Measurements from ENCODE around the gene PARD3.
"Not testable (repeated sequence)": the region's sequence is repeated elsewhere in the genome, so short reads cannot be mapped to it uniquely, and the experiment has no call there.

PARD3 gene

DNA sequence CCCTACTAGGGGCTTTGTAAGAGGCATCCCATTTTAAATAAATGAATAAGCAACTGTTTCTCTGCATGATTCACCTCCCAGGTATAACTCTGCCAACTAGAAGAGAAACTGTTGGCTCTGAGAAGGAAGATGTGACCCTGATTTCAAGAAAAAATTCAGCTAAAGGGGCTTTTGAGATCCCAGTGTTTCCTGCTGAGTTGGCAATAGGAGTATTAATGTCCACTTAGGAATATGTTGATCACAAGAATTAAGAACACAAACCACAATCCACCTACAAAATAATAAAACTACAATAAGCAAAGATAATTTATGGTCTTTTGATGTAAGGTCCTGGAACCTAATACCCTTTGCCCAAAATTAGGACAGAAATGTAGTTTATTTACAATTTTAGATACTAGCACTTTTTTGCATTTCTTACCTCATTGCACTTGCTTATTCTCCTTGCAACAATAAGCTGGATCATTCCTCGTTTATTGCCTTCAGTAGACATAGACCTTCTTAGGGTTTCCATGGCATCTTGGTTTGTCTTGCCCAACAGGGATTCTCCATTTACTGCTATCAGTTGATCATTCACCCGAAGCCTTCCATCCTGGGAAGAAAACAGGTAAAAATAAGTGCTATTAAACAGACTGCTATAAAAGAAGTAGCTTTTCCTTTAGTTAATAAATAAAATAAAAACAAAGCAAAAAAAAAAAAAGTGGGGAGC, 456.2 kb downstream of the PARD3 start:
- no peak for DNase-seq (ENCODE audit: extremely low spot score)
- ChIA-PET CTCF (no interaction called here), POLR2A (no interaction called here)
- TF ChIP-seq, protein P1, sequence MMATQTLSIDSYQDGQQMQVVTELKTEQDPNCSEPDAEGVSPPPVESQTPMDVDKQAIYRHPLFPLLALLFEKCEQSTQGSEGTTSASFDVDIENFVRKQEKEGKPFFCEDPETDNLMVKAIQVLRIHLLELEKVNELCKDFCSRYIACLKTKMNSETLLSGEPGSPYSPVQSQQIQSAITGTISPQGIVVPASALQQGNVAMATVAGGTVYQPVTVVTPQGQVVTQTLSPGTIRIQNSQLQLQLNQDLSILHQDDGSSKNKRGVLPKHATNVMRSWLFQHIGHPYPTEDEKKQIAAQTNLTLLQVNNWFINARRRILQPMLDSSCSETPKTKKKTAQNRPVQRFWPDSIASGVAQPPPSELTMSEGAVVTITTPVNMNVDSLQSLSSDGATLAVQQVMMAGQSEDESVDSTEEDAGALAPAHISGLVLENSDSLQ (IDR thresholded peaks at IDR 0.05), result no peak
- TF ChIP-seq ARNT (IDR thresholded peaks at IDR 0.05) (no peak), FOXA1 (IDR thresholded peaks at IDR 0.05) (no peak), FOXK2 (IDR thresholded peaks at IDR 0.05) (no peak), FOXM1 (IDR thresholded peaks at IDR 0.05; ENCODE audit: borderline replicate concordance) (no peak), SUZ12 (IDR thresholded peaks at IDR 0.05) (no peak), ZNF384 (IDR thresholded peaks at IDR 0.05) (no peak), L3MBTL2 (conservative IDR thresholded peaks at IDR 0.05) (no peak), ELF4 (IDR thresholded peaks at IDR 0.05) (no peak), LEF1 (IDR thresholded peaks at IDR 0.05; ENCODE audit: borderline replicate concordance) (no peak), SP1 (IDR thresholded peaks at IDR 0.05) (no peak), CTBP1 (IDR thresholded peaks at IDR 0.05; ENCODE audit: borderline replicate concordance) (no peak), TARDBP (IDR thresholded peaks at IDR 0.05) (no peak), BHLHE40 (IDR thresholded peaks at IDR 0.05; ENCODE audit: borderline replicate concordance) (no peak), NFRKB (IDR thresholded peaks at IDR 0.05) (no peak), HDGF (IDR thresholded peaks at IDR 0.05; ENCODE audit: borderline replicate concordance) (no peak)

DNA sequence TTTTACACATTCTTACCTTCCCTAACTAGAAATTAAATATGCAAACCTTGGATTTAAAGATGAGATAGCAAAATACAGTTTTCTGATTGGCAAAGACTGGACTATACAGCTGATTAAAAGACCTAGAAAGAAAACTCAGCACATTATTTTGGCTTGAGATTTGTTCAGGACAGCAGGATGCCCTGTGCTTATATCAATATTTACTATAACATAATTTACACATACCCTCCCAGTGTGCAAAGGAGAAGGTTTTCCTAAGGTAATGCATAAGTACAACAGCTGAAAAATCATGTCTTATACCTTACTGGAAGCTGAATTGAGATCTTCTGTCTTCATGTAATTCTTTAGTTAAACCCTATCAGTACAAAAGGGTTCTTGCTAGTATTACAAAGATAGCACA, 458.6 kb downstream of the PARD3 start:
- DNase-seq (ENCODE audit: extremely low spot score), result no peak
- TF ChIP-seq, protein P1 (IDR thresholded peaks at IDR 0.05), result no peak
- no peak for TF ChIP-seq SUZ12 (IDR thresholded peaks at IDR 0.05)
- POLR2A ChIA-PET, result no interaction called here
- CTCF ChIA-PET, result no interaction called here

DNA sequence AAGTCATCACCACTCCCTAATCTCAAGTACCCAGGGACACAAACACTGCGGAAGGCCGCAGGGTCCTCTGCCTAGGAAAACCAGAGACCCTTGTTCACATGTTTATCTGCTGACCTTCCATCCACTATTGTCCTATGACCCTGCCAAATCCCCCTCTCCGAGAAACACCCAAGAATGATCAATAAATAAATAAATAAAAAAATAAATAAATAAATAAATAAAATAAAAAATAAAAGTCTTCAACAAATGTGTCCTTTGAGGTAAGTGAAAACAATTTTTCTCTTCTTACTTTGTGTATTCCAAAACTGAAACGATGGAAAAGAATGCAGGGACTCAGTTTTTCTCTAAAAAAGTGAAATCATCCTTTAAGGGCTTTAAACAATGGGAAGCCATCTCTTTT, 461.6 kb downstream of the PARD3 start:
- DNase-seq (ENCODE audit: extremely low spot score); POLR2A ChIA-PET; CTCF ChIA-PET: not testable (repeated sequence)

DNA sequence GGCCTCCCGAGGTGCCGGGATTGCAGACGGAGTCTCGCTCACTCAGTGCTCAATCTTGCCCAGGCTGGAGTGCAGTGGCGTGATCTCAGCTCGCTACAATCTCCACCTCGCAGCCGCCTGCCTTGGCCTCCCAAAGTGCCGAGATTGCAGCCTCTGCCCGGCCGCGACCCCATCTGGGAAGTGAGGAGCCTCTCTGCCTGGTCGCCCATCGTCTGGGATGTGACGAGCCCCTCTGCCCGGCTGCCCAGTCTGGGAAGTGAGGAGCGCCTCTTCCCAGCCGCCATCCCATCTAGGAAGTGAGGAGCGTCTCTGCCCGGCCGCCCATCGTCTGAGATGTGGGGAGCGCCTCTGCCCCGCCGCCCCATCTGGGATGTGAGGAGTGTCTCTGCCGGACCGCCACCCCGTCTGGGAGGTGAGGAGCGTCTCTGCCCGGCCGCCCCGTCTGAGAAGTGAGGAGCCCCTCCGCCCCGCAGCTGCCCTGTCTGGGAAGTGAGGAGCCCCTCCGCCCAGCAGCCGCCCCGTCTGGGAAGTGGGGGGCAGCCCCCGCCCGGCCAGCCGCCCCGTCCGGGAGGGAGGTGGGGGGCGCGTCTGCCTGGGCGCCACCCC, 462.4 kb downstream of the PARD3 start:
- DNase-seq (ENCODE audit: extremely low spot score); CTCF ChIA-PET; POLR2A ChIA-PET: not testable (repeated sequence)

DNA sequence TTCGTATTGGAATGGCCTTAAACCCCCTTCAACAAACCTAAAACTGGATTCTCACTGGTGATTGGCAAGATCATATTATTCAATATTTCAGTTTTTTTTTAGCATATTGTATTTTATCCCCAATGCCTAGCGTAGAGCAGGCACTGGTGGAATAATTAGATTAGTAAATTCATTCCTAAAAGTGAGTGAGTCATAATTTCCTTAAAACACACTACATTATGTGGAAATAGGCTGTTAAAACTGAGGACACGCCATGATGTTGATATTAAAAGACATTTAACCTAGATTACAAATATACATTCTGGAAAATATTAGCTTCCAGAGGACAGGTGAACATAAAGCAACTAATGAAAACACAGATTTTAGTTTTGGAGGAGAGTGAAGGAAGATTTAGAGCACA, 463.9 kb downstream of the PARD3 start:
- ChIA-PET CTCF (no interaction called here), POLR2A (no interaction called here)
- no peak for TF ChIP-seq FOXM1 (IDR thresholded peaks at IDR 0.05; ENCODE audit: borderline replicate concordance)
- TF ChIP-seq CTBP1 (IDR thresholded peaks at IDR 0.05; ENCODE audit: borderline replicate concordance), result no peak
- no peak for TF ChIP-seq L3MBTL2 (conservative IDR thresholded peaks at IDR 0.05)
- no peak for TF ChIP-seq SUZ12 (IDR thresholded peaks at IDR 0.05)
- no peak for TF ChIP-seq ARNT (IDR thresholded peaks at IDR 0.05)
- no peak for TF ChIP-seq ZNF384 (IDR thresholded peaks at IDR 0.05)
- TF ChIP-seq HDGF (IDR thresholded peaks at IDR 0.05; ENCODE audit: borderline replicate concordance), result no peak
- no peak for TF ChIP-seq ELF4 (IDR thresholded peaks at IDR 0.05)
- no peak for TF ChIP-seq FOXK2 (IDR thresholded peaks at IDR 0.05)
- TF ChIP-seq TARDBP (IDR thresholded peaks at IDR 0.05), result no peak
- TF ChIP-seq BHLHE40 (IDR thresholded peaks at IDR 0.05; ENCODE audit: borderline replicate concordance), result no peak
- TF ChIP-seq FOXA1 (IDR thresholded peaks at IDR 0.05), result no peak
- no peak for TF ChIP-seq NFRKB (IDR thresholded peaks at IDR 0.05)
- TF ChIP-seq, protein P1 (IDR thresholded peaks at IDR 0.05), result no peak
- no peak for TF ChIP-seq LEF1 (IDR thresholded peaks at IDR 0.05; ENCODE audit: borderline replicate concordance)
- no peak for TF ChIP-seq SP1 (IDR thresholded peaks at IDR 0.05)
- DNase-seq (ENCODE audit: extremely low spot score), result no peak

DNA sequence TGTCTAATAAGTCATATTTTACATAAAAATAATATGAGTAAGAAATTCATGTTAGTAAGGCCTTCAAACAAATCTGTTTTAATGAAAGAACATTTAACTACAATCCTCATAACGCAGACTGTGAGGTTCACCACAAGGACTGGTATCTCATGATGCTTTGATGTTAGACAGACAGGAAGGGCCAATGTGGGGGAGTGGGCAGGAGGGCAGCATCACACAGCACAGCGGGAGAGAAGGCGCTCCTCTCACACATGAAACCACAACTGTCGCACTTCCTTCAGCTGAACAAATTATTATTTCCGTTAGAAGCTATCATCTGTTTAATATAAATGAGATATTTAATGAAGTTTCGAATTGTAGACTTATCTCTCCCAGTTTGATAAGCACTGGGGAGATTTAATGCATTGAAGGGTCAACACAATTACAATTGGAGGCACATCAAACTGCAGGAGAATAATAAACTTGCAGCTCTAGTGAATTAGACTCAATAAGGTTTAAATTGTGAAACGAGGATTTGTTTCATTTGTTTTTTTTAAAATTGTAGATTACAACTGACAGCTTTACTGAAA, 466.1 kb downstream of the PARD3 start:
- ChIA-PET POLR2A (no interaction called here), CTCF (no interaction called here)
- no peak for DNase-seq (ENCODE audit: extremely low spot score)
- TF ChIP-seq FOXK2 (IDR thresholded peaks at IDR 0.05), result no peak
- no peak for TF ChIP-seq HDGF (IDR thresholded peaks at IDR 0.05; ENCODE audit: borderline replicate concordance)
- no peak for TF ChIP-seq ELF4 (IDR thresholded peaks at IDR 0.05)
- TF ChIP-seq ARNT (IDR thresholded peaks at IDR 0.05), result no peak
- TF ChIP-seq NFRKB (IDR thresholded peaks at IDR 0.05), result no peak
- TF ChIP-seq L3MBTL2 (conservative IDR thresholded peaks at IDR 0.05), result no peak
- TF ChIP-seq LEF1 (IDR thresholded peaks at IDR 0.05; ENCODE audit: borderline replicate concordance), result no peak
- no peak for TF ChIP-seq FOXM1 (IDR thresholded peaks at IDR 0.05; ENCODE audit: borderline replicate concordance)
- TF ChIP-seq SP1 (IDR thresholded peaks at IDR 0.05), result no peak
- no peak for TF ChIP-seq FOXA1 (IDR thresholded peaks at IDR 0.05)
- no peak for TF ChIP-seq CTBP1 (IDR thresholded peaks at IDR 0.05; ENCODE audit: borderline replicate concordance)
- TF ChIP-seq SUZ12 (IDR thresholded peaks at IDR 0.05), result no peak
- TF ChIP-seq TARDBP (IDR thresholded peaks at IDR 0.05), result no peak
- TF ChIP-seq, protein P1 (IDR thresholded peaks at IDR 0.05), result no peak
- TF ChIP-seq ZNF384 (IDR thresholded peaks at IDR 0.05), result no peak
- TF ChIP-seq BHLHE40 (IDR thresholded peaks at IDR 0.05; ENCODE audit: borderline replicate concordance), result no peak
